GM19025 (cell line): ENCODE results near the gene TTLL9.

Experiments used
- ATAC-seq: cut with Tn5 transposase; IDR thresholded peaks from one replicate; pipeline ENCODE4 v1.9.1; 2021; ENCODE audit warnings: mild to moderate bottlenecking, low read depth, moderate library complexity; ENCODE audit not compliant: unreplicated experiment

TTLL9 gene

GRCh38 chr20:31936420-31936819, 66.0 kb downstream of the TTLL9 start:
- ATAC-seq: no peak

GRCh38 chr20:31937820-31938219, 67.4 kb downstream of the TTLL9 start:
- ATAC-seq: no peak

- no peak for ATAC-seq
Measured at GRCh38 chr20:31939661-31940060, 69.2 kb downstream of the TTLL9 start.

- ATAC-seq: no peak
Measured at GRCh38 chr20:31943052-31943471, 72.6 kb downstream of the TTLL9 start.

- no peak for ATAC-seq
Measured at GRCh38 chr20:31945319-31945718, 74.9 kb downstream of the TTLL9 start.

- no peak for ATAC-seq
Measured at GRCh38 chr20:31945785-31946184, 75.4 kb downstream of the TTLL9 start.

GRCh38 chr20:31948008-31948407, 77.6 kb downstream of the TTLL9 start:
- no peak for ATAC-seq

- no peak for ATAC-seq
Measured at GRCh38 chr20:31949877-31950646, 79.6 kb downstream of the TTLL9 start.

GRCh38 chr20:31951203-31951529, 80.7 kb downstream of the TTLL9 start:
- no peak for ATAC-seq

GRCh38 chr20:31951530-31952453, 81.4 kb downstream of the TTLL9 start, which contains the start of gene PDRG1:
TSS of gene PDRG1 (minus strand) at chr20:31952046. CDS start at chr20:31951961, 85 bp downstream.
- ATAC-seq: peak; percentile 95

GRCh38 chr20:31953556-31954148, 83.2 kb downstream of the TTLL9 start:
- ATAC-seq: no peak

- ATAC-seq: no peak
Measured at GRCh38 chr20:31954500-31954899, 84.1 kb downstream of the TTLL9 start.

- no peak for ATAC-seq
Measured at GRCh38 chr20:31956556-31957526, 86.4 kb downstream of the TTLL9 start.

- no peak for ATAC-seq
Measured at GRCh38 chr20:31962761-31963160, 92.3 kb downstream of the TTLL9 start.

- ATAC-seq: no peak
Measured at GRCh38 chr20:31963889-31964288, 93.5 kb downstream of the TTLL9 start.

GRCh38 chr20:31966991-31967655, 96.7 kb downstream of the TTLL9 start:
- no peak for ATAC-seq

- ATAC-seq: no peak
Measured at GRCh38 chr20:31967830-31968249, 97.4 kb downstream of the TTLL9 start, which contains the start of gene XKR7. TSS of gene XKR7 (plus strand) at chr20:31968151. CDS start at chr20:31968176, 25 bp downstream.

- ATAC-seq: no peak
Measured at GRCh38 chr20:31968291-31969126, 98.1 kb downstream of the TTLL9 start.
